DMS79 treated with DMSO at 0.1 percent for 48 hours (cell line): Measurements from ENCODE around the gene NTMT2.
"Not testable (repeated sequence)": the region's sequence is repeated elsewhere in the genome, so short reads cannot be mapped to it uniquely, and the experiment has no call there.

Experiments used
- DNase-seq: peaks from one replicate; lab custom pipeline; 2025; lab: John Stamatoyannopoulos, UW

The NTMT2 gene

DNA sequence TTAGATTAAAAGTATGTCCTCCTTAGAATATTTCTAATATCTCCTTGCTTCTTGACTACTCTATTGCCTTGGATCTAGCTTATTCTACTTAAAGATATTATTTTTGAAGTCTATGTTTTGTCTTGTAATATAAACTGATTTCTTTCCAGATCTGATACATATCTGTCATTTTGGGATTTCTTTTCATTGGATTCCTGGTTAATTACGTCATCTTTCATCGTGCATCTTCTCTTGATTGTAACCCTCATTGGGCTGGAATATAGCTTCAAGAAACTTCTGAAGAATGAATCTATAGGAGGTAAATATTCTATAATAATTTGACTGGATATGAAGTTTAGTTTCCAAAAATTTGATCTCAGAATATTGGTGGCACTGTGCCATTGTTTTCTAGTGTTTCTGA is 12.1 kb downstream of the NTMT2 start:
- DNase-seq: no peak

DNA sequence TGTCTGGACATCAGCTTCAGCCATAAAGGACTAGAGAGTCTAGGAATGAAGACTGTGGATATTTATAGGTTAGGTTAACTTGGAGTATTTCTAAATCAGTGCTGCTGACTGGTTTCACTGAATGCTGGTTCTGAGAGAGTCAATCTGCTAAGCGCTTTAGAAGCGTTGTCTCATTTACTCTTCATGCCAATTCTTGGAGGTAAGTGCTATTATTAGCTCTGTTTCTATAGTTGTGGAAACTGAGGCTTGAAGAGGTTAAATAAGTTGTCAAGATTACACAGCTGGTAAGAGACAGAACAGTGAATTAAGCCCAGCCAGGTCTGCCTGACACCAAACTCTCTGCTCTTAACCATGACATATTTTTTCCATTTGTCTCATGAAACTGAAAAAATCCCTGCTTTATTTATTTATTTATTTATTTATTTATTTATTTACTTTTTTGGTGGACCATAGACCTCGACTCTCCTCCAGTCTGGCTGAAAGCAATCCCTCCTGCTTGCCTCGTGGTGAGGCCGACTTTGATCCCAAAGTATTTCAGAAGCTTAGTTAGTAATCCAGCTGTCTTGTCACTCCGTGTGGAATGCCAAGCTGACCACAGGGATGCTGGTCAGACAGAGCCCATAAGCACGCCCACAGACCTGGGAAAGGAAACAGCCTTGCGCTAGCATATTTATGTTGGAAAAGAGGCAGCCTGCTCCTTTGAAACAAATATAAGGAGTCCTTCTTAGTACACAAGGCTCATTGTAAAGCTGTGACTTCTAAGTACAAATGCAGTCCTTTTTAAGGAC is 16.9 kb downstream of the NTMT2 start:
- no peak for DNase-seq

DNA sequence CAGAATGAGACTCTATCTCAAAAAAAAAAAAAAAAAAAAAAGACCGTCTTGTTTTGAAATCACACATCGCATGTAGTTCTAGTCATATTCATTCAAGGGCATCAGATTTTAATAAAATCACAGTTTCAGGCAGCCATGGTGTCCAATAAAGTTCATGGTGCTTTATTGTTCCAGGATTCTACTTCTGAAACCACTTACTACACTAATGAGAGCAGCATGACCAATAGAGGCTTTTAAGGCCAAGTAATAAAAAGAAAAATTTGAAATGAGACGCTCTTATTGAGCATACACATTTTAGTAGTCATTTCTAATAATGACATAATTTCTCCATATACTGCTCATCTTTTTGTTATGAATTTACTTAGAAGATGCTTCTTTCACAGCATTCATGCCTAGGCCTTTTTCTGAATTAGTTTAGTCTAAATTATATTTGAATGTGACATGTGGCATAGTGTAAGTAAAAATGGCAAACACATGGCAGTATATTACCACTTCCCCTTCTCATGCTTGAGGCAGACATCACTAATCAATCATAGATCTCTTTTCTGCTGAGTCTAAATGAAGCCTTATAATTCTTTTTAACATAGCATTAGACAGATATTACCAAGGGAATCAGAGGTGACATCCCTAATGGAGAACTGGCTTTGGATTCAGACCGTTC is 18.5 kb downstream of the NTMT2 start:
- no peak for DNase-seq

DNA sequence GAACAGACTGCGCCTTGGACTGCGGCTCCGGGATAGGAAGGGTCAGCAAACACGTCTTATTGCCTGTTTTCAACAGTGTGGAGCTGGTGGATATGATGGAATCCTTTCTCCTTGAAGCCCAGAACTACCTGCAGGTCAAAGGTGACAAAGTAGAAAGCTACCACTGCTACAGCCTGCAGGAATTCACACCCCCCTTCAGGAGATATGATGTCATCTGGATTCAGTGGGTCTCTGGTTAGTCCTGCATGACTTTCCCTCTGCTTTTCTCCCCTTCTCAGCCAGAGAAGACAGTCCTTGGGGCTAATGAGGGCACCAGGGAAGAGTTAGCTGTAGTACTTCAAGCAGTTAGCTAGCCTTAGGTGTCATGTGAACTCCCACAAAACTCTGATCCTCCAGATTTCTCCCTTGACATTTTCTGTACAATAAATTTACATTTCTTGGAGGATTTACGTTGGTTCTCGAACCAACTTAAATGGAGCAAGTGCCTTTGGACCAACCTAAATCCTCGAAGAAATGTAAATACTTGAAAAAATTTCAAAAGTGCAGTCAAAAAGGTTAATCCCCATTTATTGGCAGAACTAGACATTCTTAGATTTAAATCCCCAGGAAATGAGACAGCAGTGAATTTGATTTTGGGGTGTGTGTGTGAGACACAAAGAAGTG is 20.9 kb downstream of the NTMT2 start:
- DNase-seq: no peak

DNA sequence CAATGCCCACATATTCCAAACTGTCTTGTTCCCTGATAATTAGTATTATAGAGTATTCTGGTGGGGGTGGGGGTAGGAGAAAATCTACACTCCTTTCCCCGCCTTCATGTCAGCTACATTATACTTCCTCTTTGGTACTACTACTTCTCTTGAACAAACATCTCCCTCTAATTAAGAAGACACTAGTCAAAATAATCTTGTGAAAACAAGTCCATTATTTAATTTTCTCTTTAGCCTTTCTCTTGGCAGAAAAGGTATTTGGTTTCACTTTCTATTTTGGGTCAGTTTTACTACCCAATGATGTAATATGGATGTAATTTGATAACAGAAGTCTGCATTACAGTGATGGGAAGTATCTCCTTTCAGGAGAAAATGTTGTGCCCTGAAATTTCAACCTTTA is 22.5 kb downstream of the NTMT2 start:
- peak; percentile 14 for DNase-seq

- DNase-seq: not testable (repeated sequence)
These were observed 24.8 kb downstream of the NTMT2 start for GRCh38 chr1:170170513-170170912.

DNA sequence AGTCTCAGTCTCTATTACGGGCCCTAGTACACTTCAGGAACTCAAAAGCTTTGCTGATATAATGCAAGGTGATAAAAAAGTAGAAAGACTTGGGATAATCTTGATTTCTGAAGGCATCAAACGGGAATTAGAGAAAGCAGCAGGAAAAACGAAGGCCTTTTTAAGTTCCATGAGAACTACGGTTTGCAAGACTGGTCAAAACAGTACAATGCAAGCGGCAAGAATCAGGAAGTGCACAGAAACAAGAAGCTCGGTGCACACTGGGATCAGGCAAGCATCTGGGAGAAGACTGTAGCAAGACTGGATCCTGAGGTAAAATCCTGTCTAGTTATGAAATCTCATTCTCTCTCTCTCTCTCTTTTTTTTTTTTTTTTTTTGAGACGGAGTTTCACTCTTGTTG is 28.6 kb downstream of the NTMT2 start:
- no peak for DNase-seq

DNA sequence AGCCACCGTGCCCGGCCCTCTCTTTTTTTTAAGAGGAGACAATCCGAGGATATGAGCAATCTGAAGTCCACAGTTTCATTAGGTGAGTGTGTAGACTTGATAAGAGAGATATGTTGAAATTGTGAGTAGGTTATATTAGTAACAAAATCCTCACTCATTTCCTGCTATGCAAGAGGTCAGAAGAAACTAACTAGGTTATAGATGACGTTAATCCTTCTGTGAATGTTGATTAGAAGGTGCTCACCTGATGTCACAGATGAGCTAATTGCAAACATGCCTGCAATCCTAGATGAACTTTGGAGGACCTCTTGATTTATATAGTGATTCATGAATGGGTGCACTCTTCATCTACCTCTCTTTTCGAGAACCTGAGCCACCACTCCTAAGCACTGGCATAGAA is 29.3 kb downstream of the NTMT2 start:
- no peak for DNase-seq

DNA sequence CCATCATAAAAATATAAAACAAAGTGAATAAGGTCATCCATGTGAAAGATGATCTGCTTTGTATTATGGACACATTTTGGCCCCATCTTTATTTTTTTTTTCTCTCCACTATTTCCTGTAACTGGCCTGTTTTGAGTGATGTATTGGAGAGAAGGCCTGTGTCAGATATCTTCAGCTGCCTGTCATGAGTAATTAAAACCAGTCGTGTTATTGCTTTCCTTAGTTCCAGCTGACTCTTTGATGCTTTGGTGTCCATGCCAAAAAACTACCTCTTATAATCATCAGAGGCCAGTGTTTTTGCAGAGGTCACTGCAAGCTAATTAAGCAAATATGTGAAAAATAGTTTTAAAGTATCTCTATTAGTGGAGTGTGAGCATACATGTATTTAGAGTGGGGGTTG is 29.7 kb downstream of the NTMT2 start:
- DNase-seq: no peak

- DNase-seq: no peak
These were observed 31.0 kb downstream of the NTMT2 start for GRCh38 chr1:170176772-170177171.

GRCh38 chr1:170182442-170182841 is 36.7 kb downstream of the NTMT2 start:
- DNase-seq: no peak

DNA sequence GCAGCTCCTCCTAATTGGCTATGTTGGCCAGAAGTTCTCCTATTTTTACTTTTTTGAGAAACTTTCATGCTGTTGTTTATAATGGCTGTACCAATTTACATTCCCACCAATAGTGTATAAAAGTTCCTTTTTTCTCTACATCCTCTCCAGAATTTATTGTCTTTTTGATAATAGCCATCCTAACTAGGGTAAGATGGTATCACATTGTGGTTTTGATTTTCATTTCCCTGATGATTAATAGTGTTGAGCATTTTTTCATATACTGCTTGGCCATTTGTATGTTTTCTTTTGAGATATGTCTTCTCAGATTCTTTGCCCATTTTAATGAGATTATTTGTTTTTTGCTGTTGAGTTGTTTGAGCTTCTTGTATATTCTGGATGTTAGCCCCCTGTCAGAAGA is 46.8 kb downstream of the NTMT2 start:
- no peak for DNase-seq

- no peak for DNase-seq
These were observed 48.7 kb downstream of the NTMT2 start for GRCh38 chr1:170194451-170194850.

DNA sequence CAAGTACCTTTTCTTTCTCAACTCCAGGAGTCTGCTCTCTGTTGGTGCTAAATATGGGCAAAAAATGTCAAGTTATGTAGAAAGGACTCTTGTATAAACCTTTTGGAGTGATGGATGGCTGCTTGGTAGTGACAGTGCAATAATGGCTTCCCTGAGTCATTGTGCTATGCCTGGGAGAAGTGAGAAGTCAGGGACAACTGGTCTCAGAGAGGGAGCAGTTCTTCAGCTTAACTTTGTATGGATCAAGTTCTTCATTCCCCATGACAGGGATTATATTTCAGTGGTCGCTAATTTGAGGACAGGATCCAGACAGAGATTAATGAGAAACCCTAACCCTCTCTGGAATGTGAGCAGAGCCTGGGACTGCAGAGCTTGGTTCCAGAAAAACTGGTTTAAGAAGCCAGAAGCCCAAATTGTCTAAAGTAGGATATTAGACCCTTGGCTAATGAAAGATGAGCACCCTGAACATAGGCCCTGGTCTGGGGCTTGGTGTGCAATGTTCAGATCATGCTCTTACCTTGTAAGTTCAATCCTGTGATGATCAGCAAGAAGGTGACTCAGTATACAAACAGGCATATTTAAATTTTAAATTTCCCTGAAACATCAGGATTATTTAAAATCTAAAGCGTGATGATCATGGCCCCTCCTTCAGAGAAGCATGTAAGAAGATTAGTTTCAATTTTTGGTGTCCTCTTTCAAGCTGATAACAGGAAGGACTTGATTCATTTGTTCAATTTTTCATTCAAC is 50.9 kb downstream of the NTMT2 start:
- DNase-seq: no peak

- no peak for DNase-seq
These were observed 52.3 kb downstream of the NTMT2 start for GRCh38 chr1:170198090-170198489.

DNA sequence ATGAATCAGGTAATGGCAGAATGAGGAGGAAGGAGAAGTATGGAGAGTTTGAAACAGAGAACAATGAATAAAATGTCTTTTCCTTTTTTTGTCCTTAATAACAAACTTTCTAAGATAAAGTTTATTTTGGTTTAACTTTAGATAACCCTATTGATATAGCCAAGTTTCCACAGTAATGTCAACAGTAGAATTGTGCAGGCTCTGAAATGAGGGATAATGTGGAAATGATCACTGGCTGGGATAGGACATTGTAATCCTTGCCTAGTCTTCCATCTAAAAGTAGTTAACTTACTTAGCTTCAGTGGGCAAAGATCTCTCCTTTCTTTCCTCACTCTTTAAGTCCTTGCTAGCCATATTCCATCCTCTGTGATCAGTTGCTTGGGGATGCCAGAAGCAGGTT is 52.8 kb downstream of the NTMT2 start:
- DNase-seq: no peak

- no peak for DNase-seq
These were observed 54.4 kb downstream of the NTMT2 start for GRCh38 chr1:170200161-170200560.

DNA sequence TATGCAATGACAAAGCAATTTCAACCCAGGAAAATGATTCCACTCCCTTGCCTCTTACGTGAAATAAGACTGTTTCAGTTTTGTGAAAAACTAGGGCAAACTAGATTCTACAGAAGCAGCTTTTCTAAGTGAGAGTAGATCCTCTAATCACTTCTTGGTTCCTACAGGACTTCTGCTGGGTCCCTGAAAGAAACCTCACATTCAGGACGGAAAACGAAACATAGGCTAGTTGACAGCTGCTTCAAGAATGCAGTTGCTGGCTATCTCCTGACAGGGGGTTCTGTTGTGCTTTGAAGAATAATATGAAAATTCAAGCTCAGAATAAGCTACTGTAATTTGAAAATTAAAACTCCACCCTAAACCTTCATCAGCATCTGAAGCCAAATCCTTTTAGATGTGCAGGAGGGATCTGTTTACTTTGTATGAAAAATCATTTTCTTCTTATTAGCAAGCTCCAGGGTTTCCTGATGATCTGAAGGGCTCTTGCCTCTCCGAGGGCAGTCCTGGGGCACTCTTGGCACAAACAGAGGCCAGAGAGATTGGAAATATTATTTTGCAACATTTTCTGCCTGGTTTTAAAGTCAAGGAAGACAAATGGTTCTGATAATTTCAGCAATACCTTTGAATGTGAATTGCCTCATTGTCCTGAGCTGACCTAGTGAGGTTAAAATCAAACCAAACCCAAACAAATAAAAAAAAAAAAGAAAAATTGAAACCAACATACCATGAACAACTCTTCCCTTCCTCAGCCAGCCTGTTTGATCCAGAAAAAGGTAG is 55.0 kb downstream of the NTMT2 start:
- DNase-seq: no peak

GRCh38 chr1:170203693-170204092 is 57.9 kb downstream of the NTMT2 start:
- no peak for DNase-seq

DNA sequence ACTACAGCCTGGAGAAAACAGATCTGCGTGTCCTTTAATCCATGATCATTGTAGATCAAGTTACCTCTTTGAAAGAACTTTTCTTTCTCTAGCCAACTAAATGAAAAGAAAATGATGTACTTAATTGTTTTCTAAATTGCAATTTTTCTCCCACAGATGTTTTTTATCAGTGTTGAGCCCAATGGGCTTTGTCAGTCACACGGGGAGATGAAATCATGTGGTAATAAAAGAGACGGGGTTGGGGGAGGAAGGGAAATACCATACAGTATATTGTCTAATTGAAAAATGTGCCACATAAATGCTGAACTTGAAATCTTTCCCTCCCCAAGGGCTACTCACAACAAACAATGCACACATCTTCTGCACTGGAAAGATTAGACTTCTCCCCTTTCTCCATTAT is 58.4 kb downstream of the NTMT2 start:
- DNase-seq: no peak

DNA sequence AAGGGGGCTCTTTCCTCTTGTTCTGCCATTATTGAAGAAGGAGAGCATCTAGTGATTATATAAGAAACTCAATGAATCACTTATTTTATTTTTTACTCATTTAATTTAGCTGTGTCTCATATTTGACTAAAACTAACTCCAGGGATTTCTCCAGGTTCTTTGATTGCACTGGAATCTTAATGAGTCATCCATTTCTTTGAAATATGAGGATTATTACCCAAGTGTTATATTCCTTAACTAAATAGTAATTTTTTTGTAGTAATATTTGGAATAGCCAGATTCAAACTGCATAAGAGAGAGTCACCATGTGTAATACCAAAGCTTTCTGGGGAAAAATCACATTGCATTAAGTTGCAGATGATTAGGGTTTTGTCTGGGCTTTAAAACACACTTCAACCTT is 59.5 kb downstream of the NTMT2 start:
- DNase-seq: no peak

- DNase-seq: no peak
These were observed 63.4 kb downstream of the NTMT2 start for GRCh38 chr1:170209125-170209524.
